Measurements from ENCODE around the gene MRTFA. TPM values are rescaled to one million over a fixed set of nuclear protein-coding genes. Genes with fewer than 3 reads are reported as not detected.
A peak's percentile ranks its signal among the peaks of the same experiment; 100 is the strongest.

The MRTFA gene
- 44.9 and 50.6 TPM in 2 replicates for total RNA-seq

- H3K4me3 ChIP-seq (ENCODE audit: low read depth, low read length), result peak within 1 kb of the TSS; percentile 88
- TF ChIP-seq CTCF (IDR thresholded peaks at IDR 0.05; ENCODE audit: insufficient read depth, low read depth, low read length), result no peak
- peak; percentile 100 for DNase-seq (ENCODE audit: low read depth)
These were observed at the start of gene MRTFA for GRCh38 chr22:40636380-40637182. MRTFA (minus strand) TSS chr22:40636719.

DNA sequence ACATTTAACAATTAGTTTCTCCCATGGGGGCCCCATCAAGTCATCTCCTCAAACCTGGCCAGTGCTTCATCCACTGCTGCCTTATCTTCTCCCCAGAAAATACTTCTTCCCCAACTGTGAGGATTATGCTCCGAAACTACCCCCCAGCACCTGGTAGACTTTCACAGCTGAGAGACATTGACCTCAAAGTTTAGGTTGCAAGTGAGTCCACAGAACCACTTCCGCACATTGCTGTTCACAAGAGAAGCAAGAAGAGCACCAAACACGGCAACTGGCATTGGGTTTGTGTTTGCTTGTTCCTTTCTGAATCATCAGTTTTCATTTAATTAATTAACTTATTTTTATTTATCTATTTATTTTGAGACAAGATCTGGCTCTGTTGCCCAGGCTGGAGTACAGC lies 48.9 kb upstream of the MRTFA start:
- no peak overlapping the region for H3K4me3 ChIP-seq (ENCODE audit: low read depth, low read length)
- TF ChIP-seq CTCF (IDR thresholded peaks at IDR 0.05; ENCODE audit: insufficient read depth, low read depth, low read length), result no peak
- DNase-seq (ENCODE audit: low read depth), result no peak

- no peak for DNase-seq (ENCODE audit: low read depth)
- TF ChIP-seq CTCF (IDR thresholded peaks at IDR 0.05; ENCODE audit: insufficient read depth, low read depth, low read length), result no peak
- H3K4me3 ChIP-seq (ENCODE audit: low read depth, low read length), result no peak overlapping the region
These were observed 48.2 kb upstream of the MRTFA start for GRCh38 chr22:40684728-40685127.

GRCh38 chr22:40681451-40681850 lies 44.9 kb upstream of the MRTFA start:
- DNase-seq (ENCODE audit: low read depth), result no peak
- H3K4me3 ChIP-seq (ENCODE audit: low read depth, low read length), result no peak overlapping the region
- no peak for TF ChIP-seq CTCF (IDR thresholded peaks at IDR 0.05; ENCODE audit: insufficient read depth, low read depth, low read length)

DNA sequence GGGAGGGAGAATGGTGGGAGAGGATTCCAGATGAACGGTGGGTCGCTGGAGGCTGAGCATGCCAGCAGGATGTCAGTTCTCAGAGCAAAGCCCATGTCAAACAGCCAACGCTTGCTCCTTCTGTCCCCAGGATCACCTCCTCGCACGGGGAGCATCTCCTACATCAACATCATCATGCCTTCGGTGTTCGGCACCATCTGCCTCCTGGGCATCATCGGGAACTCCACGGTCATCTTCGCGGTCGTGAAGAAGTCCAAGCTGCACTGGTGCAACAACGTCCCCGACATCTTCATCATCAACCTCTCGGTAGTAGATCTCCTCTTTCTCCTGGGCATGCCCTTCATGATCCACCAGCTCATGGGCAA lies 44.3 kb upstream of the MRTFA start:
- H3K4me3 ChIP-seq (ENCODE audit: low read depth, low read length), result no peak overlapping the region
- TF ChIP-seq CTCF (IDR thresholded peaks at IDR 0.05; ENCODE audit: insufficient read depth, low read depth, low read length), result no peak
- no peak for DNase-seq (ENCODE audit: low read depth)

- TF ChIP-seq CTCF (IDR thresholded peaks at IDR 0.05; ENCODE audit: insufficient read depth, low read depth, low read length), result peak; percentile 33
- H3K4me3 ChIP-seq (ENCODE audit: low read depth, low read length), result no peak overlapping the region
- DNase-seq (ENCODE audit: low read depth), result peak; percentile 49
These were observed 43.7 kb upstream of the MRTFA start for GRCh38 chr22:40679964-40680818.

Measured in fibroblast of villous mesenchyme (primary cell).